Cardiac muscle cell (in vitro differentiated cells and primary cell): ENCODE data around the gene CIRBP. TPM values are rescaled to one million over a fixed set of nuclear protein-coding genes. Genes with fewer than 3 reads are reported as not detected.

Experiments
- DNase-seq, 2 donors: peaks; one replicate each; pipeline versions ENCODE4 v3.0.0 to v3.0.0-alpha.2; 2010 to 2017; ENCODE audit warnings: low read depth in 1 of 2, low spot score in 1 of 2
- H3K27ac ChIP-seq: fragments of 200-600 bp; sonication (generic); 2 replicates; pipeline ENCODE4 v1.5.1; 2016
- H3K27me3 ChIP-seq: fragments of 200-600 bp; sonication (generic); 2 replicates; pipeline ENCODE4 v1.6.0; 2016; ENCODE audit warnings: control low read depth
- H3K36me3 ChIP-seq: fragments of 200-600 bp; sonication (generic); 2 replicates; pipeline ENCODE4 v1.5.1; 2016; ENCODE audit warnings: control low read depth
- H3K4me1 ChIP-seq: fragments of 200-600 bp; sonication (generic); 2 replicates; pipeline ENCODE4 v1.8.1; 2017; ENCODE audit warnings: low read depth, mild to moderate bottlenecking, mixed run types
- H3K4me3 ChIP-seq: fragments of 200-600 bp; sonication (generic); 2 replicates; pipeline ENCODE4 v1.5.1; 2016; ENCODE audit warnings: mild to moderate bottlenecking
- H3K9me3 ChIP-seq: fragments of 200-600 bp; sonication (generic); 2 replicates; pipeline ENCODE4 v1.5.1; 2017; ENCODE audit warnings: low read depth, mild to moderate bottlenecking, control low read depth
- polyA plus RNA-seq: library from polyadenylated mRNA; unstranded; fragments of >200 nt; fragmentation: Nextera tagmentation; extraction: Ambion mirVana; gene quantifications from 2 replicates; pipeline ENCODE4 v1.2.1, GENCODE V29; 2016
- total RNA-seq: library from RNA; depleted of rRNA; stranded (reverse); fragments of >200 nt; gene quantifications from 2 replicates; pipeline ENCODE4 v1.2.3, GENCODE V29; 2016
- TF ChIP-seq, protein P1 (sequence below): IDR thresholded peaks from 2 replicates; pipeline ENCODE4 v1.5.1; 2012; ENCODE audit warnings: low read depth, mild to moderate bottlenecking, low read length

The CIRBP gene
- total RNA-seq (1,112 and 2,236 TPM in 2 replicates), polyA plus RNA-seq (716 and 851 TPM in 2 replicates)

DNA sequence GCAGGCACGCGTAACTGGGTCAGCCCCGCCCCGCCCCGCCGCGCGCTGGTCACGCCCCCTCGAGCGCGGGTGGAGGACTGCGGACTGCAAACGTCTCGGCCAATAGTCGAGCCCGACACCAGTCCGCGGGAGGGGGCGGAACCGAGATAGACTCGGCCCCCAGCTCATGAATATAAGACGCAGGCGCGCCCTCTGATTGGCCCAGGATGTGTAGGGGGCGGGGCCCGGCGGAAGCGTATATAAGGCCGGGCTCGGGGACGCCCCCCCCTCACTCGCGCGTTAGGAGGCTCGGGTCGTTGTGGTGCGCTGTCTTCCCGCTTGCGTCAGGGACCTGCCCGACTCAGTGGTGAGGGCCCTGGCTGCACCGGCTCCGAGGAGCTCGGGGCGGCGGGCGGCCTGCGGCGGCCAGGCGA, at the start of gene CIRBP:
Gene CIRBP, plus strand, starts transcription at position 268 of the 413 bp plus-strand sequence. CDS start 1,602 bp downstream, outside the sequence.
- peak; percentile 100 for DNase-seq
- Histone ChIP-seq H3K27ac (peak within 1 kb of the TSS; percentile 99), H3K4me1 (peaks cover 42% of the 10 kb centered on the region), H3K9me3 (no peaks in the 10 kb centered on the region), H3K36me3 (peaks cover 31% of the 10 kb centered on the region), H3K27me3 (no peaks in the 10 kb centered on the region), H3K4me3 (peak within 1 kb of the TSS; percentile 86)
- TF ChIP-seq, protein P1, sequence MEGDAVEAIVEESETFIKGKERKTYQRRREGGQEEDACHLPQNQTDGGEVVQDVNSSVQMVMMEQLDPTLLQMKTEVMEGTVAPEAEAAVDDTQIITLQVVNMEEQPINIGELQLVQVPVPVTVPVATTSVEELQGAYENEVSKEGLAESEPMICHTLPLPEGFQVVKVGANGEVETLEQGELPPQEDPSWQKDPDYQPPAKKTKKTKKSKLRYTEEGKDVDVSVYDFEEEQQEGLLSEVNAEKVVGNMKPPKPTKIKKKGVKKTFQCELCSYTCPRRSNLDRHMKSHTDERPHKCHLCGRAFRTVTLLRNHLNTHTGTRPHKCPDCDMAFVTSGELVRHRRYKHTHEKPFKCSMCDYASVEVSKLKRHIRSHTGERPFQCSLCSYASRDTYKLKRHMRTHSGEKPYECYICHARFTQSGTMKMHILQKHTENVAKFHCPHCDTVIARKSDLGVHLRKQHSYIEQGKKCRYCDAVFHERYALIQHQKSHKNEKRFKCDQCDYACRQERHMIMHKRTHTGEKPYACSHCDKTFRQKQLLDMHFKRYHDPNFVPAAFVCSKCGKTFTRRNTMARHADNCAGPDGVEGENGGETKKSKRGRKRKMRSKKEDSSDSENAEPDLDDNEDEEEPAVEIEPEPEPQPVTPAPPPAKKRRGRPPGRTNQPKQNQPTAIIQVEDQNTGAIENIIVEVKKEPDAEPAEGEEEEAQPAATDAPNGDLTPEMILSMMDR: no peak

DNA sequence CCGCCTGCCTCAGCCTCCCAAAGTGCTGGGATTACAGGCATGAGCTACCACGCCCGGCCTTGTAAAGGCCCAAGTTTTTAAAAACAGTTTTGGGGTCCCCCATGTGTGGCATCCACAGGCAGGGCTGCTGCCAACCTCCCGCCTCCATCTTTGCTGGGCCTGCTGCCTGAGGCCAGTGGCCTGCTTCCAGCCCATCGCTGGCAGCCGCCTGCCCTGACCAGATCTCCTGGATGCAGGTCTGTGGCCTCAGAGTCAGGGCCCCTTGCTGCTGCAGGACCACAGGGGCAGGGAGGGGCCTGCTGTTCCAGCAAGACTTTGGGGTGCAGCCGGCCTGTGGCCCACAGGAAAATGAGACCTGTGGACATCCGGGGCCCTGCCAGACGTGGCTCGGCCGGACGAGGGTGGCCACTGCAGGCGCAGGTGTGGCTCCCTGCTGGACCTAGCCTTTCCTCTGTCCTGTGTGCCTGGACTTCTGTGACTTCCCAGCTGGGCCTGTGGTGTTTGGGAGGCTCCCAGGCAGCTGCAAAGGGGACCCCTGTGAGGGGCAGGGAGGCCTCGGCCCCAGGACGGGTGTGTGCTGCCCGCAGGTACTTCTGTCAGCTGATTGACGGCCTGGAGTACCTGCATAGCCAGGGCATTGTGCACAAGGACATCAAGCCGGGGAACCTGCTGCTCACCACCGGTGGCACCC, 49.2 kb upstream of the CIRBP start:
- Histone ChIP-seq H3K27ac (no peak overlapping the region), H3K4me3 (no peak overlapping the region), H3K4me1 (peaks cover 17% of the 10 kb centered on the region), H3K9me3 (no peaks in the 10 kb centered on the region), H3K27me3 (no peaks in the 10 kb centered on the region), H3K36me3 (peaks cover 8% of the 10 kb centered on the region)
- DNase-seq: no peak
- TF ChIP-seq, protein P1: no peak

DNA sequence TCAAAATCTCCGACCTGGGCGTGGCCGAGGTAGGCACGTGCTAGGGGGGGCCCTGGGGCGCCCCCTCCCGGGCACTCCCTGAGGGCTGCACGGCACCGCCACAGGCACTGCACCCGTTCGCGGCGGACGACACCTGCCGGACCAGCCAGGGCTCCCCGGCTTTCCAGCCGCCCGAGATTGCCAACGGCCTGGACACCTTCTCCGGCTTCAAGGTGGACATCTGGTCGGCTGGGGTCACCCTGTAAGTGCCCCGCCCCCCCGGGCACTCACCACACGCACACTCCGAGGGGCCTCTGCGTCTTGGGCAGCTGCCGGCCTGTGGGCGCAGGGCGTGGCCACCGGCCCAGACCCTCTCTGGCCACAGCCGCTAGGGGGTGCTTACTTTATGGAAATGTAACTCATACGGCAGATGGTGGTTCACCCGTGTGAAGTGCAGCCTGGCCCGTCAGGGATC, 48.6 kb upstream of the CIRBP start:
- Histone ChIP-seq H3K4me1 (peaks cover 12% of the 10 kb centered on the region), H3K36me3 (peaks cover 8% of the 10 kb centered on the region)
- DNase-seq: no peak

DNA sequence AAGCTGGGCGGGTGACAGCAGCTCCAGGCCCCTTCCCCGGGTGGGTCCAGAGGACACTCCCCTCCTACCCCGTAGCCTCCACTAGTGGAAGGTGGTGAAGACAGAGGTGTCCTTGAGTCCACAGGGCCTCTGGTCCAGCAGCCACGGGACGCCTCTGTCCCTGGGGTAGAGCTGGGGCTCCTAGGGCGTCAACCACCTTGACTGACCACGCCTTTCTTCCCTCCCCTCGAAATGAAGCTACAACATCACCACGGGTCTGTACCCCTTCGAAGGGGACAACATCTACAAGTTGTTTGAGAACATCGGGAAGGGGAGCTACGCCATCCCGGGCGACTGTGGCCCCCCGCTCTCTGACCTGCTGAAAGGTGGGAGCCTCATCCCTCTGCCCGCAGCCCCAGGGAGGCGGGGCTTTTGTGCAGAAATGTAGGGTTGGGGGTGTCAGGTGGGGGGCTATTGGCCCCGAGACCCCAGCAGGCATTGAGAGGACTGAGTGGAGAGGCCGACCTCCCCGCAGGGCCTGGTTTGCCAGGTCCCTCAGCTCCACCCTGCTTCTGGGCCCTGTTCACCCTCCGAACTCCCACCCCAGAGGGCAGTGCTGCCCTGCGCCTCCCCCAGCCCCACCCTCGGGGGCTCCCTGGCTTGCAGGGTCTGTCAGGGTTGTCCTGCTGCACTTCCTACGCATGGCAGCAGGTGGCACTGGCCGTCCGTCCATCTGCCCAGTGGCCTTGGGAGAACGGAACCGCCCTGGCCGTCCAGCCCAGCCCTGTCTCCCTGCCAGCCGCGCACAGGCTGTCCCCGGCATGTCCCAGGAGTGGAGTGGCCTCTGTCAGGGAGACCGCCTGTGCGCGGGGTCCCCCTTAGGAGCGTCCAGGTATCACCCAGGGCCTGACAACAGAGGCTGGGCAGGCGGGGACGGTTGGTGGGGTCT, 47.9 kb upstream of the CIRBP start:
- H3K27ac ChIP-seq: peak overlapping the region; percentile 2
- TF ChIP-seq, protein P1: peak; percentile 67
- no peak overlapping the region for H3K4me3 ChIP-seq
- H3K4me1 ChIP-seq: peaks cover 12% of the 10 kb centered on the region
- H3K27me3 ChIP-seq: no peaks in the 10 kb centered on the region
- peak in 1 of 2 donors; percentile 67 for DNase-seq
- peaks cover 8% of the 10 kb centered on the region for H3K36me3 ChIP-seq
- no peaks in the 10 kb centered on the region for H3K9me3 ChIP-seq

More for the DNA sequence above, 48.6 kb upstream of the CIRBP start:
- Histone ChIP-seq H3K9me3 (no peaks in the 10 kb centered on the region), H3K27ac (no peak overlapping the region), H3K4me3 (no peak overlapping the region), H3K27me3 (no peaks in the 10 kb centered on the region)
- TF ChIP-seq, protein P1: peak; percentile 3

DNA sequence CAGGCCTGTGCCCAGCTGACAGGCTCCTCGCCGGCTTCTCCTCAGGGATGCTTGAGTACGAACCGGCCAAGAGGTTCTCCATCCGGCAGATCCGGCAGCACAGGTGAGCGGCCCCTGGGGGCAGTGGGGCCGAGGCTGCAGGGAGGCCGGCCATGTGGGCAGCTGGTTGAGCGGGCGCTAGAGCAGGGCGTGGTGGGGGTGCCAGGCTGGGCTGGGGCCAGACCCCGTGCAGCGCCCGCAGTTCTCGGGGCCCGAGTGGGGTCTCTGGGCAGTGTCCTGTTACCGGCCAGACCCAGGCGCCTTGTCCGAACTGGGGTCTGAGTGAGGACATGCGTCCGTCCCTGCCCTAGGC, 47.3 kb upstream of the CIRBP start:
- H3K4me1 ChIP-seq: peaks cover 12% of the 10 kb centered on the region
- peaks cover 11% of the 10 kb centered on the region for H3K36me3 ChIP-seq
- no peaks in the 10 kb centered on the region for H3K27me3 ChIP-seq
- H3K4me3 ChIP-seq: no peak overlapping the region
- TF ChIP-seq, protein P1: no peak
- H3K9me3 ChIP-seq: no peaks in the 10 kb centered on the region
- no peak overlapping the region for H3K27ac ChIP-seq
- no peak for DNase-seq
